NCI-H748 (cell line): ENCODE measurements around the gene LRRK1.

Source experiments
- DNase-seq: peaks from one replicate; lab custom pipeline; 2025; ENCODE audit not compliant: unreplicated experiment; lab: John Stamatoyannopoulos, UW

LRRK1 gene

GRCh38 chr15:101020451-101020850, 101.3 kb downstream of the LRRK1 start:
- no peak for DNase-seq

GRCh38 chr15:101020945-101021344, 101.8 kb downstream of the LRRK1 start:
- DNase-seq: no peak

DNA sequence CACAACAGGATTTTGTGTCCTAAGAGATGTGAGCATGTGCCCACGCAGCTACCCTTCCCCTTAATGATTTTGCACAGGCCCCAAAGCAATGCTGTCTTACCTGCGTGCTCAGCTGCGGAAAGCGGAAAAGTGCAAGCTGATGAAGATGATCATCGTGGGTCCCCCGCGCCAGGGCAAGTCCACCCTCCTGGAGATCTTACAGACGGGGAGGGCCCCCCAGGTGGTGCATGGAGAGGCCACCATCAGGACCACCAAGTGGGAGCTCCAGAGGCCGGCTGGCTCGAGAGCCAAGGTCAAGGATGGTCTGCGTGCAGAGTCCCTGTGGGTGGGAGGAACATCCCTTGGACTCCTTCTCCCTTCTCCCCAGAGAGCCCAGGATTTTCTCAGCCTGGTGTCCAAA, 103.1 kb downstream of the LRRK1 start:
- DNase-seq: no peak

DNA sequence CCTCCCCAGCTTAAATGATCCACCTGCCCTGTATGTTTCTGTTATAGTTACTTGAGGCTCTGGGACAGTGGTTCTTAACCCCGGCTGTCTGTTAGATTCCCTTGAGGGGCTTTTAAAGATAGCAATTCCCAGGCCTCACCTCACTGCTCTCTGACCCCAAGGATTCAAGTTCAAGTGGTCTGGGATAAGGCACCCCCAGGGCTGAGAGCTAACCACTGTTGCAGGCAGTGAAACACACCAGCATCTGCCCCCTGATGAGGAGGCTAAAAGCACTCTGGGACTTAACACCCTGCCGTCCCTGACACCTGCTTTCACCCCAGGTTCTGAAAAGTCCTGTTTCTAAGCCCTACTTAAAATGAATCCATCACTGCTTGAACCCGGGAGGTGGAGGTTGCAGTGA, 103.7 kb downstream of the LRRK1 start:
- no peak for DNase-seq

- no peak for DNase-seq
Measured at GRCh38 chr15:101023501-101024072, 104.4 kb downstream of the LRRK1 start.

DNA sequence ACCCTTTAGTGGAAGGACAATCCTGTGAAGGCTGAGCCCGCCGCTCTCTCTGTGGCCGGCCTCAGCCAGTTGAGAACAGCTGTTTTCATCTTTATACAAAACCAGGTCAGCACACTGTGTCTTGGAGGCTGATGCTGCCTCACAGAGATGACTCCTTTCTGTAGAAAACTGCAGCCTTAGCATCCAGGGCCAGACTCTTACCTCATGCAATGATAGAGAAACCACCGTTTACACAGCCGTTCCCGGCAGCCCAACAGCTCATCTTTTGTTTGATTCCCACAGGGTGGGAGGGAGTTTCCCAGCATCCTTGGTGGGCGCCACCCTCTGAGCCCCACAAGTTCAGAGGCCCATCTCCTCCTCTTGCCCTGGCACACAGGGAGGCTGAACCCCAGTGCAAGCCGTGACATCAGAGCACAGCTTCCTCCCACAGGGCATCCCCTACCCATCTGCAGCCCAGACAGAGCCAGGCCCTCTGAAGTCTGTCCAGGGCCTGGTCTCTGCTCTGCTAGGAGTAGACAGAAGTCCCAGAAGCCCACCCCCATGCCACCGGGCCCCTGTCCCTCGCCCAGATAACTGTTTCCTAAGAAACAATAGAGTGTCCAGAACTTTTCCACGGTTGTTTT, 105.0 kb downstream of the LRRK1 start:
- DNase-seq: no peak

DNA sequence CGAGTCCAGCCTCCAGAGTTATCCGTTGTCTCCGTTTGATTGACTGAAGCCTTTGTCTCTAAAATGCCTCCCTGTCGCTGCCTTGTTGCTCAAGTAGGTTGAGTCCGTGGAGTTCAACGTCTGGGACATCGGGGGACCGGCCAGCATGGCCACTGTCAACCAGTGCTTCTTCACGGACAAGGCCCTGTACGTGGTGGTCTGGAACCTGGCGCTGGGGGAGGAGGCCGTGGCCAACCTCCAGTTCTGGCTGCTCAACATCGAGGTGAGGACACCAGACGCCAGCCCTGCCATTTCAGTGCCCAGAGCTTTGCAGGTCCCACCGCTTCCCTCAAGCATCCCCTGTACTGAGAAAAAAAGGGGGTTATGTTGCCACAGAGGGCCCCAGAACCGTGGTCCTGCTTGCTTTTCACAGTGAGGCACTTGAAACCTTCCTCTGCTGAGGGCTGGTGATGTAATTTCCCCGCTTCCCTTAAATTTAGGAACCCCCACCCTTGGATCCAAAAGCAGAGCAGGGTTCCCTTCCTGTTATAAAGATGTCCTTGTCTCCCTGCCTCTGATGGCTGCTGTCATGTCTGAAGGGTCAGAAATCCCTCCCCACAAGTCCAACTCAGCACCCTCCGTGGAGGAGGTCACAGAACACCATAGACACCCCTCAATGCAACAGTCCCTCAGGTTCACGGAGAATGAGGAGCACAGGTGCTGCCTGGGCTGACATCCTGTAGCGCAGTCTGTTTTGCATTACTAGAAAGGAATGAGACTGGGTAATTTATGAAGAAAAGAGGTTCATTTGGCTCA, 105.7 kb downstream of the LRRK1 start:
- no peak for DNase-seq

- DNase-seq: no peak
Measured at GRCh38 chr15:101025501-101025885, 106.3 kb downstream of the LRRK1 start.

- DNase-seq: no peak
Measured at GRCh38 chr15:101025896-101026631, 106.9 kb downstream of the LRRK1 start.

DNA sequence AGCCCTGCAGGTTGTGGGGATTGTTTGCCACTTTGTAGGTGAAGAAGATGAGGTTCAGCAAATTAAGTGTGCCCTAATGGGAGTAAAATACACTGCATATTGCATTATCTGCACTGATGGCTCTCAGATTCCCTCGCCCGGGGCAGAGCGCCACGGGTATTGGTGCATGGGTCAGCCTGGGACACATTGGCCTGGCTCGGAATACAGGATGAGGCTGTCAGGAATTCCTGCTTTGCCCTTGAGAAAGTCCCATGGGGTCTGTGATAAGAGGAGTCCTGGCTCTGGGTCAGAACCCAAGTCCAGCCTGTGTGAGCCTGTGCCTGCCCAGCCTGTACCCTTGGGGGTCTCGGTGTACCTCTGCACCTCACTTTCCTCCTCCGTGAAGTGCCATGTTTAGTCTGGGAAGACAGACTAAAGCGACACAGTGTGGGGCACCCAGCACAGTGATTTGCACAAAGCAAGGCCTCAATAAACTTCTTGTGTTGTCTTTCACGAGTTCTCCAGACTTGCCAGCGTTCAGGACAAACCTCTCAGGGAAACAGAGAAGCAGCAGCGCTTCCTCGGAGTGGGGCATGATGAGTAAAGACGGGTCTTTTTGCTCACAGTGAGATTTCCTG, 107.6 kb downstream of the LRRK1 start:
- no peak for DNase-seq

DNA sequence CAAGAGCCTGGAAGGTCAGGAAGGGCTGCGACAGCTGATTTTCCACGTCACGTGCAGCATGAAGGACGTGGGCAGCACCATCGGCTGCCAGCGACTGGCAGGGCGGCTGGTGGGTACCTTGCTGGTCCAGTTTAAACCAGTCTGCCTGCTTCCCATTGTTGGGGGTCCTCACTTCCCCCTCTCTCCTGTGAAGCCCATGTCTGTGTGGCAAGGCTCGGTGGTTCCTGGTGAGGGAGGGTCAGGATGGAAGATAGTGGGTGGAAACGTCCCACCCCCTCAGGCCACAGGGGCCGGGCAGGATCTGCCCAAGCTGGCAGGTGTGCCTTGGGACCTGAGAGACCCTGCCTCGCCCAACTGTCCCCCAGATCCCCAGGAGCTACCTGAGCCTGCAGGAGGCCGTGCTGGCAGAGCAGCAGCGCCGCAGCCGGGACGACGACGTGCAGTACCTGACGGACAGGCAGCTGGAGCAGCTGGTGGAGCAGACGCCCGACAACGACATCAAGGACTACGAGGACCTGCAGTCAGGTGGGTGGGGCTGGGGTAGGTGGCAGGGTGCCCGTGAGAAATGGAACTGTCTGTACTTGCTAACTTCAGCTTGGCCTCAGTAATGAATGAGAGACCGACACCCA, 108.2 kb downstream of the LRRK1 start:
- peak; percentile 3 for DNase-seq

DNA sequence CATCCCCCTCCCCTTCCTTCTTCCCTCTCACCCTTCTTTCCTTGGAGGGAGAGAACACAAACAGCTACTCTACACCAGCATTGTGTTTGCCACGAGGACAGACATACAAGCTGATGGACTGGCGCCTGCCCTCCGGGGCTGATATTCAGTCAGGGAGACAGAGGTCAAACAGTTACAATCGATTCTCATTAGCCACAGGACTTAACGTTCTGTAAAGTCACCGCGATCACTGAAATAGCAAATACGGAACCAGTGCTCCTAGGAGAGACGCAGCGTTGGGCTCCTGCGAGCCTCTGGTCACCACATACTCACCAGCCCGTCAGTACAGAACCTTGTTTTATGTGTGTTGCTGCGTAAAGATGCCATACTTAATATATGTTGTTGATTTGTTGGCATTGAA, 108.8 kb downstream of the LRRK1 start:
- no peak for DNase-seq

DNA sequence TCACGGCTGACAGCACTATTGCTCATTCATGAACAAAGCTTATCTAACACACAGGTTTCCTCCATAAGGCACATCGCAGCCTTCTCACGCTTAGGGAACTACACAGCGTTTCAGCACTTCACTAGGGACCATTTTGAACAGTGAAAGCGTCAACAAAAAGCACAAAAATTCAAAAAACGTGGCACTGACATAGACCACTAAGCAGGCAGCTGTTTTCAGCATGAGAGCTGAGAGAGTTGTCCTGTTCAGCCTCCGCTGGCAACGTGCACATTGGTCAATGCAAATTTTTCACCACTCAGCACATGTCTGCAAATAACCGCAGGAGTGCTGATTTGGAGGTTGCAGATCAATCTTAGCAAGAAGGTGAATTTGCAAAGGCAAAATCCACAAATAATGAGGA, 109.2 kb downstream of the LRRK1 start:
- DNase-seq: no peak

- no peak for DNase-seq
Measured at GRCh38 chr15:101028772-101029438, 109.7 kb downstream of the LRRK1 start.

DNA sequence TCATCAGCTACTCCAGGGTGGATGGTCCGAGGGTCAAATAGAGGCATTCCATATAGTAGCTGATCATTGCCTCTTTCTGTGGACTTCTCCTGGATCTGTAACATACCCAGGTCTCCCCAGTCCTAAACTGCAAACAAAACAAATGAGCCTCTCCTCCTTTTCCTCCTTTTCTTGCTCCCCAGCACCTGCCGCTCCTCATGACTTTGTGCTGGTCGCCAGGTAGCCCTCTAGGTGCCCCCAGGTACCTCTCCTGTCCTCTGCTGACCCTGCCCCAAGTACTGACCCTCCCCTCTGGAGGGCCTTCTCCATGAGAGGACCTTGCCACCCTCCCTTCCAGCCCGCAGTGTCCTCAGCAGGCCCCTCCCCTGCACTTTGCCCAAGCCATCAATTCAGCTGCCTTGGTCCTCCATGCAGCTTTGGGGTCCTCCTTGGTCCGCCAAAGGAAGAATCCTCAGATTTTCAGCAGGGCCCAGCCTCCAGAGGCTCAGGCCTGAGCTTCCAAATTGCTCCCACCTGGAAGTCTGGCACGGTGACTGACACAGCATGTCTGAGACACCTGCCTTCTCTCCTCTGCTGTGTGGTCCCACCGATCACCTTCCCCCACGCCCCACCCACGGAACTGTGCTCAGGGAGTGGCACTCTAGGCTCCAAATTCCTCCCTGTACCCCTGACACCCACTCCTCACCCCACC, 111.0 kb downstream of the LRRK1 start:
- no peak for DNase-seq

DNA sequence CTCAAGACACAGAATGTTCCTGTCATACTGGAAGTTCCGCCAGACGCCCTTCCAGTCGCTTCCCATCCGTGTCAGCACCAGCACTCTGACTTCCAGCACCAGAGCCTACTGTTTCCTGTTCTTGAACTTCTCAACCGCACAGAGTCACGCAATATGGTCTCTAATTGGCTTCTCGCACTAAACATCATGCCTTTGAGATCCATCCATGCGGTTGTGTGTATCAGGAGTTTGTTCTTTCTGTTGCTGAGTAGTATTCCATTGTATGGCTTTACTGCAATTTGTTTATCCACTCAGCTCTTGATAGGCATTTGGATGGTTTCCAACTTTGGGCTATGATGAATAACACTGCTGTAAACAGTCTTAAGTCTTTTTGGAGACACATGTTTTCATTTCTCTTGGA, 112.1 kb downstream of the LRRK1 start:
- peak; percentile 25 for DNase-seq

- DNase-seq: no peak
Measured at GRCh38 chr15:101033801-101034200, 114.6 kb downstream of the LRRK1 start.

DNA sequence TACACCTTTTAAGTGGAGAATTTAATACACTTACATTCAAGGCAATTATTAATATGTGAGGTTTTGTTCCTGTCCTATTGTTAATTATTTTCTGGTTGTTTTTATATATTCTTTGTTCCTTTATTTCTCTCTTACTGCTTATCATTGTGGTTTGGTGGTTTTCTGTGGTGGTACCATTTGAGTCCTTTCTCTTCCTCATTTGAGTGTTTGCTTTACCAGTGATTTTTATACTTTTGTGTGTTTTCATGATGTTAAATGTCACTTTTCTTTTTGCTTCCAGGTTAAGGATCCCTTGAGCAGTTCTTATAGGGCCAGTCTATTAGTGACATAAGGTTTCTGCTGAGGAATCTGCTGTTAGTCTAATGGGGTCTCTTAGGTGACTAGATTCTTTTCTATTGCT, 116.5 kb downstream of the LRRK1 start:
- DNase-seq: no peak

DNA sequence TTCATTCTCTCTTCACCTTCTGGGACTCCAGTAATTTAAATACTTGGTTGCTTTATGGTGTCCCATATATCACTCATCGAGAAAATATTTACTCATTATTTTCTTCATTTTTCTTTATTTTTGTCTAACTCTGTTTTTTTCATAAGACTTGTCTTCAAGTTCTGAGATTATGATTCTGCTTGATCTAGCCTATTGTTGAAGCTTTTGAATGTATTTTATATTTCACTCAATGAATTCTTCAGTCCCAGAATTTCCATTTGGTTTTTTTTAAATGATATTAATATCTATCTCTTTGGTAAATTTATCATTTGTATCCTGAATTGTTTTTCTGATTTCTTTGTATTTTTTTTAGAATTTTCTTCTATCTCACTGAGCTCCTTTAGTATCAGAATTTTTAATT, 117.0 kb downstream of the LRRK1 start:
- no peak for DNase-seq
